Ectodermal cell (in vitro differentiated cells): ENCODE results near the gene LRPPRC.

Experiments
- H3K27ac ChIP-seq: 2 replicates; pipeline ENCODE4 v1.7.0; 2013; ENCODE audit warnings: mild to moderate bottlenecking, low read depth, low read length; ENCODE audit not compliant: insufficient read depth, poor library complexity, severe bottlenecking
- H3K27me3 ChIP-seq: 2 replicates; pipeline ENCODE4 v1.7.0; 2013; ENCODE audit warnings: mild to moderate bottlenecking, low read length; ENCODE audit not compliant: insufficient read depth, control insufficient read depth, poor library complexity, severe bottlenecking
- H3K36me3 ChIP-seq: one replicate; pipeline ENCODE4 v1.7.0; 2013; ENCODE audit warnings: low read length; ENCODE audit not compliant: control insufficient read depth, insufficient read depth
- H3K4me1 ChIP-seq: one replicate; pipeline ENCODE4 v1.7.0; 2013; ENCODE audit warnings: low read length; ENCODE audit not compliant: control insufficient read depth, insufficient read depth
- H3K4me3 ChIP-seq: 2 replicates; pipeline ENCODE4 v1.7.0; 2013; ENCODE audit warnings: low read depth, low read length, control low read depth; ENCODE audit not compliant: insufficient read depth
- H3K9me3 ChIP-seq: 2 replicates; pipeline ENCODE4 v1.7.0; 2013; ENCODE audit warnings: mild to moderate bottlenecking, low read length, moderate library complexity; ENCODE audit not compliant: control insufficient read depth
- WGBS, 2 experiments: methylation state at CpG; one replicate each; pipeline ENCODE4 v1.1.7; 2013; ENCODE audit warnings: missing lambda C conversion rate in 2 of 2; 5-methylcytosine and 5-hydroxymethylcytosine counted together

Gene LRPPRC

DNA sequence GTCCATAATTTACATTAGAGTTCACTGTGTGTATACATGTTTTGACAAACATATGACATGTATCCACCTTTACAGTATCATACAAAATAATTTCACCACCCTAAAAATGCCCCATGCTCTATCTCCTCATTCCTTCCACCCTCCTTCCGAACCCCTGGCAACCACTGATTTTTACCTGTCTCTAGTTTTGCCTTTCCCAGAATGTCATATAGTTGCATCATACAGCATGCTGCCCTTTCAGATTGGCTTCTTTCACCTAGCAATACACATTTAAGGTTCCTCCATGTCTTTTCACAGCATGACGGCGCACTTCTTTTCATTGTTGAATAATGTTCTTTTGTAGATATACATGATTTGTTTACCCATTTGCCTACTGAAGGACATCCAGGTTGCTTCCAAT is 10.4 kb downstream of the LRPPRC start:
- Histone ChIP-seq H3K9me3 (no peaks in the 10 kb centered on the region), H3K4me1 (no peaks in the 10 kb centered on the region), H3K36me3 (peaks cover 8% of the 10 kb centered on the region), H3K27ac (no peak overlapping the region), H3K4me3 (no peak overlapping the region), H3K27me3 (no peaks in the 10 kb centered on the region)
- WGBS, 2 experiments: 97 to 98% methylated on average over 3 of the region's 3 CpGs

DNA sequence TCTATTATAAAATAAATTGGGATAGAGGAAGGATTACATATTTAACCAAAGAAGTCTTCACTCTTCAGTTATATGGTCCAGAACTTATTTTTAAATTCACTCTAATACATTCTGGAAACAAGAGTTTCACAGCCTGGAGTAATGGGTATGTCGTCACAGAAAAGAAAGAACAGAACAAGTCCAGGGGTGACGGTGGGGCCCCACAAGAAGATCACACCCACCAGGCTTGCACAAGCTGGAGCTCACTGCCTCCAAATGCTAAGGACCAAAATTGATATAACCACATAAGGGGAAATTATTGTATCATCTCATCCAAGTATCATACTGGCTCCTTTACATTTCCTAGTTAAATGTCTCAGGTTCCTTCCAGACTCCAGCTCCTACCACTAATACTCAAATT is 11.3 kb downstream of the LRPPRC start:
- H3K4me3 ChIP-seq: no peak overlapping the region
- no peaks in the 10 kb centered on the region for H3K27me3 ChIP-seq
- WGBS, 2 experiments: 92 to 97% methylated on average over 2 of the region's 2 CpGs
- peaks cover 8% of the 10 kb centered on the region for H3K36me3 ChIP-seq
- no peak overlapping the region for H3K27ac ChIP-seq
- no peaks in the 10 kb centered on the region for H3K9me3 ChIP-seq
- H3K4me1 ChIP-seq: no peaks in the 10 kb centered on the region

DNA sequence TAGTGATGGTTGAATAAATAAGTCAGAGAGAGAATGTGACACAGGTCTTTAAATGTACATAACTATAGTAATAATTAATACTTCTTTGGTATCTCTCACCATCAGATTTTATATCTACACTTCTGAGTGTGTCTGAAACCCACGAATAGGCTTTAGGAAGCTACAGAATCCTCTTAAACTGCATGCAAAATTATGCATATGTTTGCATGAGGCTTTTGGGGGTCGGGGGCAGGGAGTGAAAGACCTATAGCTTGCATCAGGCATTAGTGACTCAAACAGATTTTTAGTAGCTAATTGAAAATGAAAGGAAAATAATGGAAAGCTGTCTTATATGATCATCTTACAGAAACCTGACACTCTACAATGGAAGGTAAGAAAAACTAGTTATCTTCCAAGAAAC is 14.9 kb downstream of the LRPPRC start:
- Histone ChIP-seq H3K36me3 (peaks cover 19% of the 10 kb centered on the region), H3K4me3 (no peak overlapping the region)

DNA sequence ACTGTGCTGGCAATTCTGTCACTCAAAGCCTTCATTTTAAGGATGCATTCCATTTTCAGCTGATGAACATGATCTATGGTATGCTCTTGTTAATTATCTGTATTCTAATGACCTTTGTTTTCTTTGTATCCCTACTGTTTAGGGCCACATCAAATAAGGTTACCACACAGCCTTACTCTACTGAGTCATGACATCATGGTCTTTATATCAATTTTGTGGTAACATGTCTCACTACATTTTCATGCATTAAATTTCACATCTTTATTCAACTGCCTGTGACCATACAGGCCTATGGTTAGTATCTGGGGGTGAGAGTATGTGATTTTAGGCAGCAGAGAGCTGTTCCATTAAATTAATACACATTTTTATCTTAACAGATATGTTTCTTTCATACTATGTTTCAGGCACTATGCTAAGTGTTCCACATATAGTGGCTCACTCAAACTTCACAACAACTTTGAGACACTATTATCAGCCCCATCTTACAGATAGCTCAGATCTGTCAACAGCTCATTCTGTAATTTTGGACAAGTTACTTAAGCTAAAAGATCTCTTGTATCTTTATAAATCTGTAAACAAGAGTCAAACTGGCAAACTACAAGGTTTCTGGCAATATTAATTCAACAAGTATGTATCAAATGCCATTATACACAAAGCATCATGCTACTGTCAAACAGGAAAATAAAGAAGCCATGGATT is 18.0 kb downstream of the LRPPRC start:
- Histone ChIP-seq H3K27ac (no peak overlapping the region), H3K4me3 (no peak overlapping the region), H3K36me3 (peaks cover 37% of the 10 kb centered on the region), H3K4me1 (no peaks in the 10 kb centered on the region), H3K27me3 (no peaks in the 10 kb centered on the region), H3K9me3 (no peaks in the 10 kb centered on the region)

More for the DNA sequence above, 14.9 kb downstream of the LRPPRC start:
- no peaks in the 10 kb centered on the region for H3K4me1 ChIP-seq
- WGBS, 2 experiments: 98 to 100% methylated on average over 1 to 2 of the region's 2 CpGs
- H3K27ac ChIP-seq: no peak overlapping the region
- no peaks in the 10 kb centered on the region for H3K9me3 ChIP-seq
- no peaks in the 10 kb centered on the region for H3K27me3 ChIP-seq

DNA sequence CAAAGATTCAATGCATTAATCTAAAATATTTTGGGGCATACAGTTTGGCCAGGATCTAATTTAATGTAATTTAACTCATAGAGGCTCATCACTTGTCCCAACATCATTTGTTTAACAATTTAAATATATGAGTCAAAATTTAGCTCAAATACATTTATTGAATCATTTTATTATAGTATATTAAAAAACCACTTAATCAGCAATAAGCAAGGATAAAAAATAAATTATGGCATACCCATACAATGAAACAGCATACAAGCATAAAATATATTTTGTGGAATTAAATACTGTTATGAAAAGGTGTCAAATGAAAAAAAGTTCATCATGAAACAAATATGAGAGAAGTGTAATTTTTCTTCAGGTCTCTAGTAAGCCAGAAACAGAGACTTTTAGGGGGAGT is 34.9 kb downstream of the LRPPRC start:
- no peaks in the 10 kb centered on the region for H3K4me1 ChIP-seq
- no peaks in the 10 kb centered on the region for H3K27me3 ChIP-seq
- no peak overlapping the region for H3K4me3 ChIP-seq
- peaks cover 34% of the 10 kb centered on the region for H3K36me3 ChIP-seq
- no peak overlapping the region for H3K27ac ChIP-seq
- no peaks in the 10 kb centered on the region for H3K9me3 ChIP-seq

DNA sequence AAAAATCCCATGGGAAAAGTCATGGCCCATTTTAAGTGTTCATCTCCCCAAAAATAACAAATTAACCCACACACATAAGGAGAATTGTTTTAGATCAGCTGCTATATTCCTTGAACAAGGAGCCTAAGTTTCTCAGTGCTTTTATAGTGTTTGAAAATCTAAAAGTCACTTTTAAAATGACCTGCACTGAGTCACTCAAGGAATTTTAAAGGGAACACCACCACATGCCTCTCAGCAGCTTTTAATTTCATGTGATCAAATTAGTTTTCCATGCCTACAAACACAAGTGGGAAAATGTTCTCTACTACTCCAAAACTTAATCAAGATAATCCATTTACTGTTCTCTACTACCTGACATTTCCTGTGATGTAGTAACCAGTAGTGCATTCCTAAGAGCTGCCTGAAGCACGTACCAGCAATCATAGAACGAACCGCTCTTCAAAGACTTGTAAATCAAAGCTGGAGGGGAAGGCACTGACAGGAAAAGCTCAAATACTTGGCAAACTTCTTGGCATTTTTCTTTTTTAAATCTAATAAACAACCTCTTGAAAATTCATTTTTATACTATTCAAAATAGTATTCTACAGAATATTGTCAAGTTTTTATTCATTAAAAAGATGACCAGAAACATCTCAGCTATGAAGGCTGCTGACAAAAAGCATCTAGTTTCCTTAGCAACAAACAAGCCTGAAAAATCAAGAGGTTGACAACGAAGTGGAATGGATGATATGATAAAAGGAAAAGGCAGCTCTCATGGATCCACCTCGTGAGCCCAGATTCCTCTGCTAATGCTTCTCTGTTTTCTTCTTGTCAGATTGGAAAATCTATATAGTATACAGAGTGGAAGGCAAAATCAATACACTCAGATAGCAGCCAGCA is 37.2 kb downstream of the LRPPRC start:
- H3K4me1 ChIP-seq: no peaks in the 10 kb centered on the region
- no peak overlapping the region for H3K27ac ChIP-seq
- H3K9me3 ChIP-seq: no peaks in the 10 kb centered on the region
- H3K36me3 ChIP-seq: peaks cover 44% of the 10 kb centered on the region
- H3K27me3 ChIP-seq: no peaks in the 10 kb centered on the region
- 95 to 97% methylated on average over 4 to 5 of the region's 5 CpGs for WGBS, 2 experiments
- H3K4me3 ChIP-seq: no peak overlapping the region

DNA sequence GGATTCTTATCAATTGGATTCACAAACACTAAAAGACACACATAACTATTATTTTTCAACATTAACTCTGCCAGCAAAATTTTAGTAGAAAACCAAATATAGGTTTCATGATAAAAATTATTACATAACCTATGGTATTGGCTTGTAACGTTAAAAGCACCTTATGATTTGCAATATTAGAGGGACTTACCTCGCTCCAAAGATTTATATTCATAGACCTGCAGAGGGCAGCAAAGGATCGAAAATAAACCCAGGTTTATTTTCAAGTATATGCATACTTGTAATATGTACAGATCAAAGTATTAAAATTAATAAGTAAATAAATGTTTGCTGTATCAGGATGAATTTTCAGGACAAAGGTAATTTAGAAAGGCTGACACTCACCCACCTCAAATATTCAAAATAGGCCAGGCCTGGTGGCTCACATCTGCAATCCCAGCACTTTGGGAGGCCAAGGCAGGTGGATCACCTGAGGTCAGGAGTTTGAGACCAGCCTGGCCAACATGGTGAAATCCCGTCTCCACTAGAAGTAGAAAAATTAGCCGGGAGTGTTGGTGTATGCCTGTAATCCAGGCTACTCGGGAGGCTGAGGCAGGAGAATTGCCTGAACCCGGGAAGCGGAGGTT is 45.3 kb downstream of the LRPPRC start:
- no peaks in the 10 kb centered on the region for H3K27me3 ChIP-seq
- H3K4me1 ChIP-seq: no peaks in the 10 kb centered on the region
- no peak overlapping the region for H3K27ac ChIP-seq
- WGBS, 2 experiments: 92 to 94% methylated on average over 7 of the region's 8 CpGs
- no peak overlapping the region for H3K4me3 ChIP-seq
- peaks cover 37% of the 10 kb centered on the region for H3K36me3 ChIP-seq
- H3K9me3 ChIP-seq: no peaks in the 10 kb centered on the region

DNA sequence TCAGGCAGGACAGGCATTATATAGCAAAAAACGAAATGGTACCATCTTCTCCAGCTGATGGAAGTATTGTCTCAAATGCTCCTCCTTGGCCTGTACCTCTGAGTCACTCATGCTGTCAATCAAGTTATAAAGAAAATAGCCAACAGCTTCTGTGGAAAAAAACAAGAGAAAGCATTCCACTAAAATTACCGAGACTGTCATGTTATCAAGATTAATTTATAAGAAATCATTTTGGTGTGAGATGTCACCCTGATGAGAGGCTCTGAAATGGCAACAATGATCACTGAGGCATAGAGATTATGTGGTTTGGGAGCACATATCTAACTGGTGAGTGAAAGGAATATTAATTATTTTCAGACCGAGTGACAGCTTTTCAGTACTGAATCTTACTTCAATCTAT is 47.4 kb downstream of the LRPPRC start:
- Histone ChIP-seq H3K4me1 (no peaks in the 10 kb centered on the region), H3K4me3 (no peak overlapping the region), H3K27ac (no peak overlapping the region), H3K9me3 (no peaks in the 10 kb centered on the region), H3K36me3 (peaks cover 34% of the 10 kb centered on the region), H3K27me3 (no peaks in the 10 kb centered on the region)
- WGBS, 2 experiments: 96 to 97% methylated on average over 3 of the region's 3 CpGs

DNA sequence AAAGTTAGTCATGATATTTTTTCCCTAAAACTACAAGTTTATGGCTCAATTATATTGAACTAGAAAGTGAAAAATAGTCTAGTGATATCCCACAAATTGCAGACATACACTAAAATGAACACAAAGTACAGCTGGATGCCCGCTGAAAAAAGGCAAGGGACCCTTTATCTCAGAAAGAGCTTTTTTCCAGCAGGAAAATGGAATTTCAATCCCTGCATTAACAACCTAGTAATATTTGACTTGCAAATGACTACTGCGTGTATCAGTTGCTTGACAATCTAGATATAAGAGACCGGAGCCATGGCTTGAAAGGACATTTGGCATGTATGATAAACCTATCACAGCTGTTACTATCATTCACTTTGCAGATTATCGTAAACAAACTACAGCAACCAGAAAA is 49.1 kb downstream of the LRPPRC start:
- H3K27ac ChIP-seq: no peak overlapping the region
- no peaks in the 10 kb centered on the region for H3K27me3 ChIP-seq
- H3K4me1 ChIP-seq: no peaks in the 10 kb centered on the region
- WGBS, 2 experiments: 94 to 98% methylated on average over 4 of the region's 4 CpGs
- peaks cover 28% of the 10 kb centered on the region for H3K36me3 ChIP-seq
- no peak overlapping the region for H3K4me3 ChIP-seq
- H3K9me3 ChIP-seq: no peaks in the 10 kb centered on the region

DNA sequence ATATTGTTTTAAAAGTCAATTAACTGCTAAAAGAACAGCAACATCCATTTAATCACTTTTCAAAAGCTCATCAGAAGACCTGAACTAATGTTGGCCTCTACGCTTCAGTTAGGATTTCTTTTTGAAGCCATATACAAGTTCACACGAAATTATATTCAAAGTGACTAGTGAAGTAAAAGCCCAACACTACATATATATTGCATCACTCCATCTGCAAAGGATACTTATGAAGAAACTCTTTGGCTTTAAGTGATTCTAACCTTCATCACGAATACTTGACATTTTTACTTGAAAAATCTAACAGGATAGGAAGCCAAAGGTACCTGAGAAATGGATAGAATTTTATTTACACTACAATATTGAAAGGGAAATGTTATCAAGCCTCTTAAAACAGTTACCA is 50.4 kb downstream of the LRPPRC start:
- H3K27ac ChIP-seq: no peak overlapping the region
- H3K36me3 ChIP-seq: peaks cover 27% of the 10 kb centered on the region
- no peaks in the 10 kb centered on the region for H3K9me3 ChIP-seq
- no peak overlapping the region for H3K4me3 ChIP-seq
- WGBS, 2 experiments: 91 to 96% methylated on average over 3 of the region's 3 CpGs
- H3K27me3 ChIP-seq: no peaks in the 10 kb centered on the region
- no peaks in the 10 kb centered on the region for H3K4me1 ChIP-seq
